Measurements from ENCODE around the gene ATP5F1A.

ATP5F1A gene

GRCh38 chr18:46072376-46072867 lies 25.7 kb downstream of the ATP5F1A start:
- peaks cover 3% of the 10 kb centered on the region for H3K36me3 ChIP-seq
- peak overlapping the region; percentile 88 to 95 for H3K4me3 ChIP-seq (ENCODE audit: low read depth in 1 of 2, low read length in 1 of 2)
- H3K4me1 ChIP-seq (ENCODE audit: control insufficient read depth in 1 of 2, insufficient read depth in 1 of 2, low read depth in 1 of 2, low read length in 1 of 2), result peaks cover 45 to 62% of the 10 kb centered on the region in 2 experiments
- no peaks in the 10 kb centered on the region for H3K27me3 ChIP-seq
- H3K27ac ChIP-seq, result peak overlapping the region; percentile 94
- no peak for TF ChIP-seq CTCF (IDR thresholded peaks at IDR 0.05)
- H3K9me3 ChIP-seq, result no peaks in the 10 kb centered on the region

GRCh38 chr18:46071653-46072375 lies 26.3 kb downstream of the ATP5F1A start, which contains the start of gene PSTPIP2:
Gene PSTPIP2, minus strand, starts transcription at chr18:46072260. Its CDS starts 72 bp downstream, at chr18:46072188.
- no peak for TF ChIP-seq CTCF (IDR thresholded peaks at IDR 0.05)
- Histone ChIP-seq H3K4me1 (ENCODE audit: control insufficient read depth in 1 of 2, insufficient read depth in 1 of 2, low read depth in 1 of 2, low read length in 1 of 2) (peaks cover 45 to 62% of the 10 kb centered on the region in 2 experiments), H3K36me3 (no peaks in the 10 kb centered on the region), H3K9me3 (no peaks in the 10 kb centered on the region), H3K27ac (peak within 1 kb of the TSS; percentile 94), H3K27me3 (no peaks in the 10 kb centered on the region), H3K4me3 (ENCODE audit: low read depth in 1 of 2, low read length in 1 of 2) (peak within 1 kb of the TSS; percentile 88 to 95)

- H3K27ac ChIP-seq, result peak overlapping the region; percentile 94
- peaks cover 45 to 69% of the 10 kb centered on the region in 2 experiments for H3K4me1 ChIP-seq (ENCODE audit: control insufficient read depth in 1 of 2, insufficient read depth in 1 of 2, low read depth in 1 of 2, low read length in 1 of 2)
- no peaks in the 10 kb centered on the region for H3K9me3 ChIP-seq
- peak overlapping the region; percentile 88 to 95 for H3K4me3 ChIP-seq (ENCODE audit: low read depth in 1 of 2, low read length in 1 of 2)
- TF ChIP-seq CTCF (IDR thresholded peaks at IDR 0.05), result no peak
- H3K36me3 ChIP-seq, result peaks cover 5% of the 10 kb centered on the region
- H3K27me3 ChIP-seq, result no peaks in the 10 kb centered on the region
These were observed 27.1 kb downstream of the ATP5F1A start for GRCh38 chr18:46070815-46071652.

- peaks cover 6% of the 10 kb centered on the region for H3K36me3 ChIP-seq
- H3K4me3 ChIP-seq (ENCODE audit: low read depth in 1 of 2, low read length in 1 of 2), result peak overlapping the region; percentile 88 to 95
- TF ChIP-seq CTCF (IDR thresholded peaks at IDR 0.05), result no peak
- no peaks in the 10 kb centered on the region for H3K9me3 ChIP-seq
- H3K27ac ChIP-seq, result peak overlapping the region; percentile 94
- H3K4me1 ChIP-seq (ENCODE audit: control insufficient read depth in 1 of 2, insufficient read depth in 1 of 2, low read depth in 1 of 2, low read length in 1 of 2), result peaks cover 45 to 71% of the 10 kb centered on the region in 2 experiments
- H3K27me3 ChIP-seq, result no peaks in the 10 kb centered on the region
These were observed 27.9 kb downstream of the ATP5F1A start for GRCh38 chr18:46070232-46070631.

- peaks cover 6% of the 10 kb centered on the region for H3K36me3 ChIP-seq
- no peaks in the 10 kb centered on the region for H3K27me3 ChIP-seq
- H3K4me1 ChIP-seq (ENCODE audit: control insufficient read depth in 1 of 2, insufficient read depth in 1 of 2, low read depth in 1 of 2, low read length in 1 of 2), result peaks cover 45 to 71% of the 10 kb centered on the region in 2 experiments
- H3K27ac ChIP-seq, result peak overlapping the region; percentile 94
- no peaks in the 10 kb centered on the region for H3K9me3 ChIP-seq
- peak overlapping the region; percentile 88 to 95 for H3K4me3 ChIP-seq (ENCODE audit: low read depth in 1 of 2, low read length in 1 of 2)
- TF ChIP-seq CTCF (IDR thresholded peaks at IDR 0.05), result no peak
These were observed 28.6 kb downstream of the ATP5F1A start for GRCh38 chr18:46069524-46069923.
